Lung (tissue), 12 donors: ENCODE measurements around the gene MAN2C1. TPM values are rescaled to one million over a fixed set of nuclear protein-coding genes. Genes with fewer than 3 reads are reported as not detected.

Source experiments
- ATAC-seq: fragments of 200-7000 bp; cut with Tn5 transposase; one replicate; pipeline ENCODE4 v1.9.1; 2020; ENCODE audit warnings: moderate number of reproducible peaks; ENCODE audit not compliant: insufficient read depth, low FRiP score
- DNase-seq, 3 donors: peaks; one replicate each; pipeline ENCODE4 v3.0.0-alpha.2; 2013 to 2017
- H3K27ac ChIP-seq, 2 donors: one replicate each; pipeline ENCODE4 v1.5.1; 2013; ENCODE audit warnings: mild to moderate bottlenecking in 2 of 2, moderate library complexity in 2 of 2, control low read depth in 1 of 2, inconsistent platforms in 1 of 2, low read depth in 1 of 2, low read length in 1 of 2
- H3K27me3 ChIP-seq, 3 donors: one replicate each; pipeline ENCODE4 v1.5.1; 2013; ENCODE audit warnings: low read length in 2 of 3; ENCODE audit not compliant: control insufficient read depth in 3 of 3, insufficient read depth in 3 of 3
- H3K36me3 ChIP-seq, 4 donors: one replicate each; pipeline ENCODE4 v1.5.1; 2013; ENCODE audit warnings: low read length in 4 of 4, mild to moderate bottlenecking in 1 of 4, moderate library complexity in 1 of 4; ENCODE audit not compliant: control insufficient read depth in 4 of 4, insufficient read depth in 4 of 4
- H3K4me1 ChIP-seq, 5 donors: one replicate each; pipeline ENCODE4 v1.5.1; 2013; ENCODE audit warnings: low read length in 5 of 5, mild to moderate bottlenecking in 2 of 5, moderate library complexity in 1 of 5; ENCODE audit not compliant: control insufficient read depth in 5 of 5, insufficient read depth in 5 of 5
- H3K4me3 ChIP-seq: one replicate; pipeline ENCODE4 v1.5.1; 2013; ENCODE audit warnings: mild to moderate bottlenecking, control low read depth, moderate library complexity
- H3K9ac ChIP-seq, 2 donors: one replicate each; pipeline ENCODE4 v1.5.1; 2013; ENCODE audit warnings: low read length in 2 of 2, control low read depth in 1 of 2; ENCODE audit not compliant: insufficient read depth in 1 of 2
- H3K9me3 ChIP-seq, 4 donors: one replicate each; pipeline ENCODE4 v1.5.1; 2013; ENCODE audit warnings: low read length in 3 of 4, mild to moderate bottlenecking in 1 of 4, moderate library complexity in 1 of 4; ENCODE audit not compliant: control insufficient read depth in 4 of 4, insufficient read depth in 3 of 4
- CTCF ChIP-seq: IDR thresholded peaks from 2 replicates; pipeline ENCODE4 v1.5.1; 2012; ENCODE audit warnings: mild to moderate bottlenecking; ENCODE audit errors: control extremely low read depth, extremely low read depth
- WGBS, 2 donors: extraction: QIAGEN DNeasy Blood & Tissue Kit; methylation state at CpG; one replicate each; pipeline ENCODE4 v1.1.7; 2013; 5-methylcytosine and 5-hydroxymethylcytosine counted together
- polyA plus RNA-seq, 2 donors: library from polyadenylated mRNA; stranded (reverse); fragments of 200-250 nt; gene quantifications; one replicate each; pipeline ENCODE4 v1.2.1, GENCODE V29; 2013
- total RNA-seq, 2 donors: library from RNA; depleted of rRNA in 1 of 2; stranded (reverse); fragments of >200 nt in 1 of 2; gene quantifications; one replicate each; pipeline ENCODE4 v1.2.1, GENCODE V29; 2014 to 2021
- donor health status: control.
- donor health status: control.
- donor health status: Bipolar disorder and iron deficiency.
- donor health status: healthy.
- donor health status: DM: yes; HTN: yes; CAD: no.

The MAN2C1 gene
- total and polyA plus RNA-seq, 4 donors: 139 to 321 (median 217) TPM

GRCh38 chr15:75362642-75363249 lies 5.7 kb downstream of the MAN2C1 start:
- DNase-seq (no peak), ATAC-seq (no peak)
- Histone ChIP-seq H3K27me3 (no peaks in the 10 kb centered on the region), H3K36me3 (peaks cover 4 to 74% (median 10%) of the 10 kb centered on the region in 4 donors), H3K4me1 (peaks cover 0 to 5% (median 2%) of the 10 kb centered on the region in 5 donors), H3K27ac (no peak overlapping the region), H3K9me3 (no peaks in the 10 kb centered on the region), H3K4me3 (no peak overlapping the region), H3K9ac (no peak overlapping the region)
- 90 to 96% methylated on average over 7 of the region's 7 CpGs for WGBS, 2 donors
- no peak for TF ChIP-seq CTCF

DNA sequence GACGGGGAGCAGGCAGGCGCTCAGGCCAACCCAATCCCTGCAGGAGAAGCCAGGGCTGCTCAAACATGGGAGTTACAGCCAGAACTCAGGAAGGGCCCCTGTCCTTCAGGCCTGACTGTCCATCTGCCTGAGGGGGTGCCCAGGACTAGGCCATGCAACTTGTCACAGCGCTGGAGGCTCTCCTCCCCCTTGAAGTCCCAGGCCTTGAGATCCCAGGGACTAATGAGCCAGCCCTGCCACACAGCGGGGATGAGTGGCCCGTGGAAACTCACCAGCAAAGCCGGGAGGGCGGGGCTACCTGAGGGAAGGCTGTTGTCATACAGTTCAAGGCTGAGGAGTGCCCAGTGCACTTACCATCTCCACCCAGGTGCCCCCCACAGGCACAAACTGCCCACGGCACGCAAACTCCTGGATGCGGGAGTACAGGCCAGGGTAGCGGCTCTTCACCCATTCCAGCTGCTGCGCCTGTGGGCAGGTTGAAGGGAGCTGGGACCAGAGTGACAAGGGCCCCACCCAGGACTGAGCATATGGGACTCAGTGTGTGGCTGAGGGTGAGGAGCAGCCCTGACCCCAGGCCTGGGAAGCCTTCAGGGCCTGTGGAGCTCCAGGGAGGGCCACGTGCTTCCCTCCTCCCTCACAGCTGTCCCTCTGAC lies 6.3 kb downstream of the MAN2C1 start:
- peaks cover 4 to 74% (median 9%) of the 10 kb centered on the region in 4 donors for H3K36me3 ChIP-seq

DNA sequence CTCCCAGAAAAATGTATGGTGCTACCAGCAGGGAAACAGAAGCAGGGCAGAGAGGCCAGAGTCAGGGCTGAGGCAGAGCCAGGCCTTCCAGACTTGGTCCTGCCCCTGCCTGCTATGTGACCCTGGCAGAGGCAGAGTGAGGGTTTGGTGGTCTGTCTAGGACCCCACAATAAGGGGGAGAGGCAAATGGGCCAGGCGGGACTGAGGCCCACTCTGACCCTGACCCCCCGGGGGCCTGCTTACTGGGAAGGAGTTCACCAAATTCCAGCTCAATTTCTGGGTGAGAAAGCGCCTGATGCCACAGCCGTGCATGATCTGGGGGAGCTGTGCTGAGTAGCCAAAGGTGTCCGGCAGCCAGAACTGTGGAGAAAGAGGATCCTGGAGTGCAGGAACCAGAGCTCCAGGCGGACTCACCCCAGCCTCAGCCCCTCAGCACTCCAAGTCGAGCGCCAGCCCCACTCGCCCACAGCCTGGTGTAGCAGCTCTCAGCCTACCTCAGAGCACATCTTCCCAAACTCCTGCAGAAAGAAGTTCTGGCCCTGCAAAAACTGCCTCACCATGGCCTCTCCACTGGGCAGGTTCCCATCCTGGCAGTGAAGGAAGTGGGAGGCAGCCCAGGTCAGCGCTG lies 6.9 kb downstream of the MAN2C1 start:
- no peak overlapping the region for H3K27ac ChIP-seq
- no peak overlapping the region for H3K9ac ChIP-seq
- WGBS, 2 donors: 96 to 99% methylated on average over 10 of the region's 10 CpGs
- H3K4me3 ChIP-seq: no peak overlapping the region
- H3K4me1 ChIP-seq: no peaks in the 10 kb centered on the region
- H3K27me3 ChIP-seq: no peaks in the 10 kb centered on the region
- no peak for TF ChIP-seq CTCF
- DNase-seq: no peak
- no peak for ATAC-seq
- peaks cover 4 to 74% (median 7%) of the 10 kb centered on the region in 4 donors for H3K36me3 ChIP-seq
- no peaks in the 10 kb centered on the region for H3K9me3 ChIP-seq

More for the DNA sequence above, 6.3 kb downstream of the MAN2C1 start:
- TF ChIP-seq CTCF: no peak
- Histone ChIP-seq H3K9me3 (no peaks in the 10 kb centered on the region), H3K4me1 (no peaks in the 10 kb centered on the region), H3K27ac (no peak overlapping the region), H3K9ac (no peak overlapping the region), H3K27me3 (no peaks in the 10 kb centered on the region), H3K4me3 (no peak overlapping the region)
- ATAC-seq (no peak), DNase-seq (no peak)
- WGBS, 2 donors: 91 to 95% methylated on average over 13 of the region's 13 CpGs
